GM12891 (cell line): ENCODE measurements around the gene NUP210L.

Experiments used
- PAX5 ChIP-seq: IDR thresholded peaks from 2 replicates; pipeline ENCODE4 v1.6.1; 2011; ENCODE audit warnings: low read length, moderate library complexity, mild to moderate bottlenecking; ENCODE audit not compliant: insufficient read depth, severe bottlenecking
- POLR2A ChIP-seq: IDR thresholded peaks from 2 replicates; pipeline ENCODE4 v1.6.1; 2011; ENCODE audit warnings: low read depth, low read length, control low read depth
- POLR2AphosphoS5 ChIP-seq: IDR thresholded peaks from 2 replicates; pipeline ENCODE4 v1.6.1; 2011; ENCODE audit warnings: low read depth, low read length, control low read depth
- POU2F2 ChIP-seq: IDR thresholded peaks from 2 replicates; pipeline ENCODE4 v1.6.1; 2011; ENCODE audit warnings: low read depth, mild to moderate bottlenecking, control low read depth, low read length, moderate library complexity
- SPI1 ChIP-seq: IDR thresholded peaks from 2 replicates; pipeline ENCODE4 v1.6.1; 2011; ENCODE audit warnings: low read depth, low read length, control low read depth
- TAF1 ChIP-seq: IDR thresholded peaks from 2 replicates; pipeline ENCODE4 v1.6.1; 2011; ENCODE audit warnings: low read depth, low read length, control low read depth

- TF ChIP-seq POLR2AphosphoS5, result no peak
- TF ChIP-seq TAF1, result no peak
- TF ChIP-seq POLR2A, result no peak
- no peak for TF ChIP-seq PAX5
- TF ChIP-seq POU2F2, result no peak
- no peak for TF ChIP-seq SPI1
Measured at GRCh38 chr1:154178013-154178412, 23.1 kb upstream of the NUP210L start.
